ENCODE results near the gene RBMS1. TPM values are rescaled to one million over a fixed set of nuclear protein-coding genes. Genes with fewer than 3 reads are reported as not detected.

RBMS1 gene
- polyA plus RNA-seq, 1 donor (not counting 4 experiments of a cell fraction or from before 2014, with no cell fraction given) = 89.1 TPM

- Histone ChIP-seq H3K79me2 (ENCODE audit: control insufficient read depth, insufficient read depth, low read length) (peaks cover 80% of the 10 kb centered on the region), H3K27ac (ENCODE audit: control insufficient read depth, insufficient read depth, low read length) (no peak overlapping the region), H2AFZ (ENCODE audit: control insufficient read depth, low read length) (no peak overlapping the region), H3K9me3 (ENCODE audit: control insufficient read depth, low read depth, low read length) (no peaks in the 10 kb centered on the region), H3K4me2 (ENCODE audit: control insufficient read depth, extremely low read depth, insufficient read depth, low read depth, low read length) (no peak overlapping the region), H3K36me3 (ENCODE audit: control insufficient read depth in 2 of 2, extremely low read depth in 1 of 2, insufficient read depth in 2 of 2, low read length in 2 of 2) (no peaks in the 10 kb centered on the region), H3K9ac (ENCODE audit: control insufficient read depth, extremely low read depth, insufficient read depth, low read length) (no peak overlapping the region), H3K4me1 (ENCODE audit: control insufficient read depth, extremely low read depth, insufficient read depth, low read length) (peaks cover 16% of the 10 kb centered on the region), H3K27me3 (ENCODE audit: control insufficient read depth, extremely low read depth, insufficient read depth, low read length) (no peaks in the 10 kb centered on the region), H3K9me1 (ENCODE audit: control insufficient read depth, extremely low read depth, insufficient read depth, low read length) (peaks cover 2% of the 10 kb centered on the region), H4K20me1 (ENCODE audit: control insufficient read depth, extremely low read depth, insufficient read depth, low read length) (no peaks in the 10 kb centered on the region), H3K4me3 (ENCODE audit: control insufficient read depth in 2 of 3, extremely low read depth in 1 of 3, insufficient read depth in 2 of 3, low read depth in 1 of 3, low read length in 3 of 3) (no peak overlapping the region)
- no peak for FAIRE-seq
- dilution Hi-C loops (cut with MboI; ENCODE audit: extremely low pct_ligation_motif_present, low sequenced_read_pairs) = no loop called here
- TF ChIP-seq CTCF (optimal IDR thresholded peaks at IDR 0.05 in 1 of 3, IDR thresholded peaks at IDR 0.05 in 1 of 3, conservative IDR thresholded peaks at IDR 0.05 in 1 of 3; ENCODE audit: extremely low read depth in 1 of 3, insufficient read depth in 2 of 3, low read length in 3 of 3) (no peak), EZH2 (IDR thresholded peaks at IDR 0.05; ENCODE audit: low read length) (no peak)
- no peak for DNase-seq (ENCODE audit: low read depth, low spot score)
These were observed 14.3 kb downstream of the RBMS1 start for GRCh38 chr2:160479269-160479668.

- FAIRE-seq = no peak
- peaks cover 18% of the 10 kb centered on the region for H3K4me1 ChIP-seq (ENCODE audit: control insufficient read depth, extremely low read depth, insufficient read depth, low read length)
- no peak for TF ChIP-seq EZH2 (IDR thresholded peaks at IDR 0.05; ENCODE audit: low read length)
- TF ChIP-seq CTCF (optimal IDR thresholded peaks at IDR 0.05 in 1 of 3, IDR thresholded peaks at IDR 0.05 in 1 of 3, conservative IDR thresholded peaks at IDR 0.05 in 1 of 3; ENCODE audit: extremely low read depth in 1 of 3, insufficient read depth in 2 of 3, low read length in 3 of 3) = no peak
- dilution Hi-C loops (cut with MboI; ENCODE audit: extremely low pct_ligation_motif_present, low sequenced_read_pairs) = no loop called here
- no peak for DNase-seq (ENCODE audit: low read depth, low spot score)
- no peaks in the 10 kb centered on the region for H3K27me3 ChIP-seq (ENCODE audit: control insufficient read depth, extremely low read depth, insufficient read depth, low read length)
- H3K9me1 ChIP-seq (ENCODE audit: control insufficient read depth, extremely low read depth, insufficient read depth, low read length) = peaks cover 2% of the 10 kb centered on the region
- H3K27ac ChIP-seq (ENCODE audit: control insufficient read depth, insufficient read depth, low read length) = no peak overlapping the region
- no peaks in the 10 kb centered on the region for H3K36me3 ChIP-seq (ENCODE audit: control insufficient read depth in 2 of 2, extremely low read depth in 1 of 2, insufficient read depth in 2 of 2, low read length in 2 of 2)
- no peak overlapping the region for H2AFZ ChIP-seq (ENCODE audit: control insufficient read depth, low read length)
- no peaks in the 10 kb centered on the region for H4K20me1 ChIP-seq (ENCODE audit: control insufficient read depth, extremely low read depth, insufficient read depth, low read length)
- no peak overlapping the region for H3K4me3 ChIP-seq (ENCODE audit: control insufficient read depth in 2 of 3, extremely low read depth in 1 of 3, insufficient read depth in 2 of 3, low read depth in 1 of 3, low read length in 3 of 3)
- H3K9me3 ChIP-seq (ENCODE audit: control insufficient read depth, low read depth, low read length) = no peaks in the 10 kb centered on the region
- H3K4me2 ChIP-seq (ENCODE audit: control insufficient read depth, extremely low read depth, insufficient read depth, low read depth, low read length) = no peak overlapping the region
- H3K79me2 ChIP-seq (ENCODE audit: control insufficient read depth, insufficient read depth, low read length) = peaks cover 78% of the 10 kb centered on the region
- H3K9ac ChIP-seq (ENCODE audit: control insufficient read depth, extremely low read depth, insufficient read depth, low read length) = no peak overlapping the region
These were observed 14.9 kb downstream of the RBMS1 start for GRCh38 chr2:160478660-160479059.

Measured in keratinocyte (primary cell).